ENCODE measurements around the gene ZNF627.

DNA sequence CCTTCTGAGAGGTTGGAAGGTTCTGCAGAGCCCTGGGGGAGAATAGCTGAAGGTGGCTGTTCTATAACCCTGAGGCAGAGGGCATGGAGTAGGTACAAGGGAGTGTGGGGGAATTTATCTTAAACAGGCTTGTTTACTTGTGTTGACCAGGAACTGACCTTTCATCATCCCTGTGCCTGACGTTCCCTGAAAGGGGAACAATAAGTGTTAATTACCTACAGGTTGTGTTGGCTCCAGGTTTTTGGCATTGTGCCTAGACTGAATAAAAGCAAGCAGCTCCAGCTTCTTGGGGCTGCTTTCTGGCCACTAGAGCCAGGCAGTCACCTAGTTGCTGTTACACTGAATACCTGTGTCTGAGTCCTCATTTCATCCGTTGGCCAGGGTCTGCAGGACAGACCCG, 60.0 kb downstream of the ZNF627 start:
- TF ChIP-seq, protein P1, sequence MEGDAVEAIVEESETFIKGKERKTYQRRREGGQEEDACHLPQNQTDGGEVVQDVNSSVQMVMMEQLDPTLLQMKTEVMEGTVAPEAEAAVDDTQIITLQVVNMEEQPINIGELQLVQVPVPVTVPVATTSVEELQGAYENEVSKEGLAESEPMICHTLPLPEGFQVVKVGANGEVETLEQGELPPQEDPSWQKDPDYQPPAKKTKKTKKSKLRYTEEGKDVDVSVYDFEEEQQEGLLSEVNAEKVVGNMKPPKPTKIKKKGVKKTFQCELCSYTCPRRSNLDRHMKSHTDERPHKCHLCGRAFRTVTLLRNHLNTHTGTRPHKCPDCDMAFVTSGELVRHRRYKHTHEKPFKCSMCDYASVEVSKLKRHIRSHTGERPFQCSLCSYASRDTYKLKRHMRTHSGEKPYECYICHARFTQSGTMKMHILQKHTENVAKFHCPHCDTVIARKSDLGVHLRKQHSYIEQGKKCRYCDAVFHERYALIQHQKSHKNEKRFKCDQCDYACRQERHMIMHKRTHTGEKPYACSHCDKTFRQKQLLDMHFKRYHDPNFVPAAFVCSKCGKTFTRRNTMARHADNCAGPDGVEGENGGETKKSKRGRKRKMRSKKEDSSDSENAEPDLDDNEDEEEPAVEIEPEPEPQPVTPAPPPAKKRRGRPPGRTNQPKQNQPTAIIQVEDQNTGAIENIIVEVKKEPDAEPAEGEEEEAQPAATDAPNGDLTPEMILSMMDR (IDR thresholded peaks at IDR 0.05), result no peak
- TF ChIP-seq POLR2A (IDR thresholded peaks at IDR 0.05), result no peak
